ENCODE results near the gene NDUFA11.
"Not testable (repeated sequence)": the region's sequence is repeated elsewhere in the genome, so short reads cannot be mapped to it uniquely, and the experiment has no call there.

Gene NDUFA11

GRCh38 chr19:5851302-5851701, 52.3 kb downstream of the NDUFA11 start, which contains the start of gene FUT3:
FUT3 (minus strand) TSS chr19:5851449.
- Mint-ChIP-seq H3K36me3 (ENCODE audit: low read depth) (no peaks in the 10 kb centered on the region), H3K4me3 (no peak within 1 kb of the TSS), H3K27ac (peak within 1 kb of the TSS; percentile 30), H3K9me3 (no peaks in the 10 kb centered on the region), H3K4me1 (peaks cover 23% of the 10 kb centered on the region), H3K27me3 (ENCODE audit: low read depth, poor library complexity) (peaks cover 5% of the 10 kb centered on the region)
- DNase-seq: no peak
- TF ChIP-seq CTCF (IDR thresholded peaks at IDR 0.05): no peak

- H3K4me3 Mint-ChIP-seq: no peak overlapping the region
- no peak for TF ChIP-seq CTCF (IDR thresholded peaks at IDR 0.05)
- no peak for DNase-seq
- no peaks in the 10 kb centered on the region for H3K9me3 Mint-ChIP-seq
- no peaks in the 10 kb centered on the region for H3K36me3 Mint-ChIP-seq (ENCODE audit: low read depth)
- peak overlapping the region; percentile 30 for H3K27ac Mint-ChIP-seq
- H3K27me3 Mint-ChIP-seq (ENCODE audit: low read depth, poor library complexity): peaks cover 5% of the 10 kb centered on the region
- H3K4me1 Mint-ChIP-seq: peaks cover 23% of the 10 kb centered on the region
These were observed 52.8 kb downstream of the NDUFA11 start for GRCh38 chr19:5850743-5851293.

GRCh38 chr19:5850189-5850588, 53.4 kb downstream of the NDUFA11 start:
- peaks cover 23% of the 10 kb centered on the region for H3K4me1 Mint-ChIP-seq
- no peak overlapping the region for H3K27ac Mint-ChIP-seq
- no peak for TF ChIP-seq CTCF (IDR thresholded peaks at IDR 0.05)
- no peaks in the 10 kb centered on the region for H3K36me3 Mint-ChIP-seq (ENCODE audit: low read depth)
- H3K27me3 Mint-ChIP-seq (ENCODE audit: low read depth, poor library complexity): peaks cover 5% of the 10 kb centered on the region
- H3K4me3 Mint-ChIP-seq: no peak overlapping the region
- DNase-seq: no peak
- H3K9me3 Mint-ChIP-seq: no peaks in the 10 kb centered on the region

GRCh38 chr19:5848621-5849020, 55.0 kb downstream of the NDUFA11 start:
- not testable (repeated sequence) for H3K36me3 Mint-ChIP-seq (ENCODE audit: low read depth); H3K27ac Mint-ChIP-seq; DNase-seq; H3K27me3 Mint-ChIP-seq (ENCODE audit: low read depth, poor library complexity); H3K4me3 Mint-ChIP-seq; H3K9me3 Mint-ChIP-seq
- H3K4me1 Mint-ChIP-seq: peaks cover 14% of the 10 kb centered on the region

GRCh38 chr19:5847846-5848245, 55.7 kb downstream of the NDUFA11 start:
- not testable (repeated sequence) for DNase-seq

More at GRCh38 chr19:5847846-5848245, 55.7 kb downstream of the NDUFA11 start:
- not testable (repeated sequence) for H3K4me3 Mint-ChIP-seq; H3K27ac Mint-ChIP-seq; H3K9me3 Mint-ChIP-seq; H3K36me3 Mint-ChIP-seq (ENCODE audit: low read depth); H3K27me3 Mint-ChIP-seq (ENCODE audit: low read depth, poor library complexity); H3K4me1 Mint-ChIP-seq
